Hepatocyte (in vitro differentiated cells): ENCODE results near the gene PDILT. TPM values are rescaled to one million over a fixed set of nuclear protein-coding genes. Genes with fewer than 3 reads are reported as not detected.

Source experiments
- DNase-seq: peaks from one replicate; pipeline ENCODE4 v3.0.0-alpha.2; 2016; ENCODE audit warnings: low spot score
- H2AFZ ChIP-seq: fragments of 200-600 bp; sonication (generic); 2 replicates; pipeline ENCODE4 v1.6.0; 2016; ENCODE audit warnings: antibody characterized with exemption, mild to moderate bottlenecking
- H3K27ac ChIP-seq: fragments of 200-600 bp; sonication (generic); 2 replicates; pipeline ENCODE4 v1.5.1; 2016; ENCODE audit warnings: mild to moderate bottlenecking
- H3K27me3 ChIP-seq: fragments of 200-600 bp; sonication (generic); 2 replicates; pipeline ENCODE4 v1.6.1; 2016
- H3K36me3 ChIP-seq: fragments of 200-600 bp; sonication (generic); replicated peaks from 2 replicates; pipeline ENCODE4 v1.5.1; 2016; ENCODE audit warnings: low read depth; ENCODE audit not compliant: insufficient read depth
- H3K4me1 ChIP-seq: fragments of 200-600 bp; sonication (generic); 2 replicates; pipeline ENCODE4 v1.5.1; 2016; ENCODE audit warnings: mild to moderate bottlenecking, moderate library complexity; ENCODE audit not compliant: insufficient read depth
- H3K4me2 ChIP-seq: fragments of 200-600 bp; sonication (generic); 2 replicates; pipeline ENCODE4 v1.6.0; 2016
- H3K4me3 ChIP-seq: fragments of 200-600 bp; sonication (generic); 2 replicates; pipeline ENCODE4 v1.5.1; 2016; ENCODE audit warnings: mild to moderate bottlenecking
- H3K79me2 ChIP-seq: fragments of 200-600 bp; sonication (generic); 2 replicates; pipeline ENCODE4 v1.6.0; 2017; ENCODE audit warnings: mild to moderate bottlenecking
- H3K9me2 ChIP-seq: fragments of 200-600 bp; sonication (generic); replicated peaks from 2 replicates; pipeline ENCODE4 v1.6.0; 2017; ENCODE audit warnings: mild to moderate bottlenecking; ENCODE audit not compliant: insufficient read depth
- H3K9me3 ChIP-seq: fragments of 200-600 bp; sonication (generic); 2 replicates; pipeline ENCODE4 v1.5.1; 2016; ENCODE audit warnings: low read depth, mild to moderate bottlenecking
- H4K20me1 ChIP-seq: fragments of 200-600 bp; sonication (generic); 2 replicates; pipeline ENCODE4 v1.6.0; 2016; ENCODE audit warnings: mild to moderate bottlenecking; ENCODE audit not compliant: insufficient read depth, poor library complexity, severe bottlenecking
- CTCF ChIP-seq: fragments of 200-600 bp; sonication (generic); IDR thresholded peaks from 2 replicates; pipeline ENCODE4 v1.5.1; 2016; ENCODE audit warnings: antibody characterized with exemption, mild to moderate bottlenecking; ENCODE audit not compliant: poor library complexity
- EZH2 ChIP-seq: fragments of 200-600 bp; sonication (generic); IDR thresholded peaks from 2 replicates; pipeline ENCODE4 v1.6.1; 2016; ENCODE audit warnings: antibody characterized with exemption, mild to moderate bottlenecking, borderline replicate concordance
- EZH2phosphoT487 ChIP-seq: fragments of 200-600 bp; sonication (generic); IDR thresholded peaks from one replicate; pipeline ENCODE4 v1.6.1; 2018; ENCODE audit warnings: antibody characterized with exemption, mild to moderate bottlenecking, low read depth, moderate library complexity; ENCODE audit not compliant: unreplicated experiment, severe bottlenecking
- WGBS: methylation state at CpG from one replicate; pipeline ENCODE4 v1.1.6; 2016; ENCODE audit warnings: low lambda C conversion rate; ENCODE audit errors: missing lambda C conversion rate; 5-methylcytosine and 5-hydroxymethylcytosine counted together
- polyA plus RNA-seq: library from polyadenylated mRNA; unstranded; fragments of >200 nt; fragmentation: Nextera tagmentation; extraction: Ambion mirVana; gene quantifications from 2 replicates; pipeline ENCODE4 v1.2.1, GENCODE V29; 2016
- total RNA-seq: library from RNA; depleted of rRNA; stranded (reverse); fragments of >200 nt; gene quantifications from 2 replicates; pipeline ENCODE4 v1.2.3, GENCODE V29; 2014

Gene PDILT
- total and polyA plus RNA-seq, 2 experiments from 2014 or later = not detected

DNA sequence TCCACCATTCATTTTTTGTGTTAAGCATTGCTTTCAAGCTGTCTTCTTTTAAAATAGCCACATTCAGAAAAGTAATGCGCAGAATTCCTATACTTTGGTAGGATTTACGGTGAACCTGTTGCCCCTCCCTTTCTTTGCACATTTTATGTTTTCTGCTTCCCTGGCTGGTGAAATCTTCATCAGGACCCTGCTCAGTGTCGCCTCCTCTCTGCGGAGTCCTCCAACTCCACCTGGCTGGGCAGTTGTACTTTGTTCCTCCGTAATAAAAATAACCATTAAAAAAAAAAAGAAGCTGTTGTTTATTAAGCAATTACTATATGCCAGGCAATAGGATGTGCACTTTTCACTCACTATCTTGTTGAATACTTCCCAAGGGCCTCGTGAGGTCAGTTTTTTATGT is 54.9 kb downstream of the PDILT start:
- Histone ChIP-seq H3K4me2 (no peak overlapping the region), H3K9me2 (no peaks in the 10 kb centered on the region), H3K36me3 (no peaks in the 10 kb centered on the region), H3K4me1 (no peaks in the 10 kb centered on the region), H3K27me3 (no peaks in the 10 kb centered on the region), H3K27ac (no peak overlapping the region), H3K9me3 (no peaks in the 10 kb centered on the region), H2AFZ (no peak overlapping the region), H4K20me1 (no peaks in the 10 kb centered on the region), H3K79me2 (no peaks in the 10 kb centered on the region), H3K4me3 (no peak overlapping the region)
- whole genome bisulfite sequencing = 86% methylated on average over 6 of the region's 6 CpGs
- TF ChIP-seq EZH2 (no peak), CTCF (no peak), EZH2phosphoT487 (no peak)
- no peak for DNase-seq

DNA sequence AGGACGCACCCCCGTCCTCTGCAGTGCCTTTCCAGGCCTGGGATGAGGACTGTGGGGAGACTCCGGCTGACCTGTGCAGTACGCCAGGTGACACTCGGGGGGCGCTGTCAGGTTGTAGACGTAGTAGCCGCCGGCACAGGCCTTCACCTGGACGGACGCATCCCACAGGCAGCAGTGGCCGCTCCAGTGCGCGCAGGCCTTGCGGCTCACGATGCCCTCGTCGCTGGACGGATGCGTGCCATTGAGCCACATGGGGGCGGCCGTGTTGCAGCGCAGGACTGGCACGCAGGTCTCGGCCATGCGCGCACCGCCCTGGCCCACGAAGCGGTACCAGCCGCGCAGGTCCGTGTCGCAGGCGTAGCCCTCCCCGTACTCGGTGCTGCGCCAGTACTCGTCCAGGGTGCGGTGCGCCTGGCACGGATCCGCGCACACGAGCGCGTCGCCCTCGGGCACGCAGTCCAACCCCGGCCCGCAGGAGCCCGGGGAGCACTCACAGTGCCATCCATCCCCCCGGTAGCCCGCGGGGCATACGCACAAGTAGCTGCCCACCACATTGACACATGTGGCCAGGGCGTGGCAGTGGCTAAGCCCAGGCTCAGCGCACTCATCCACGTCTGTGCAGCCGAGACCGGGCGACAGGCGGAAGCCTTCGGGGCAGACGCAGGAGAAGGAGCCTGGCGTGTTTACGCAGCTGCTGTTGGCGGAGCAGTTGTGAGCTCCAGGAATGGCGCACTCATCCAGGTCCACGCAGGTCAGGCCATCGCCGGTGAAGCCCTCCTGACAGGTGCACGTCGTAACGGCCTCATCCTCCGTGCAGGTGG is 56.0 kb downstream of the PDILT start:
- no peak for DNase-seq
- Histone ChIP-seq H3K27ac (no peak overlapping the region), H3K9me2 (no peaks in the 10 kb centered on the region), H3K36me3 (no peaks in the 10 kb centered on the region), H3K4me3 (no peak overlapping the region), H2AFZ (no peak overlapping the region), H4K20me1 (no peaks in the 10 kb centered on the region), H3K9me3 (no peaks in the 10 kb centered on the region), H3K79me2 (no peaks in the 10 kb centered on the region), H3K4me2 (no peak overlapping the region), H3K27me3 (no peaks in the 10 kb centered on the region), H3K4me1 (no peaks in the 10 kb centered on the region)
- TF ChIP-seq EZH2phosphoT487 (no peak), CTCF (no peak), EZH2 (no peak)
- WGBS = 93% methylated on average over 73 of the region's 77 CpGs

GRCh38 chr16:20347666-20348364 is 56.7 kb downstream of the PDILT start:
- no peak overlapping the region for H2AFZ ChIP-seq
- DNase-seq = no peak
- no peaks in the 10 kb centered on the region for H3K27me3 ChIP-seq
- H3K4me2 ChIP-seq = no peak overlapping the region
- H3K4me3 ChIP-seq = no peak overlapping the region
- H4K20me1 ChIP-seq = no peaks in the 10 kb centered on the region
- H3K79me2 ChIP-seq = no peaks in the 10 kb centered on the region
- H3K4me1 ChIP-seq = no peaks in the 10 kb centered on the region
- H3K36me3 ChIP-seq = no peaks in the 10 kb centered on the region
- H3K27ac ChIP-seq = no peak overlapping the region
- 77% methylated on average over 12 of the region's 12 CpGs for WGBS
- no peaks in the 10 kb centered on the region for H3K9me3 ChIP-seq
- TF ChIP-seq EZH2 (no peak), CTCF (no peak), EZH2phosphoT487 (no peak)
- H3K9me2 ChIP-seq = no peaks in the 10 kb centered on the region
